Measurements from ENCODE around the gene UACA. TPM values are rescaled to one million over a fixed set of nuclear protein-coding genes. Genes with fewer than 3 reads are reported as not detected.

UACA gene
- total RNA-seq, 1 experiment from 2014 or later = 38.0 TPM

DNA sequence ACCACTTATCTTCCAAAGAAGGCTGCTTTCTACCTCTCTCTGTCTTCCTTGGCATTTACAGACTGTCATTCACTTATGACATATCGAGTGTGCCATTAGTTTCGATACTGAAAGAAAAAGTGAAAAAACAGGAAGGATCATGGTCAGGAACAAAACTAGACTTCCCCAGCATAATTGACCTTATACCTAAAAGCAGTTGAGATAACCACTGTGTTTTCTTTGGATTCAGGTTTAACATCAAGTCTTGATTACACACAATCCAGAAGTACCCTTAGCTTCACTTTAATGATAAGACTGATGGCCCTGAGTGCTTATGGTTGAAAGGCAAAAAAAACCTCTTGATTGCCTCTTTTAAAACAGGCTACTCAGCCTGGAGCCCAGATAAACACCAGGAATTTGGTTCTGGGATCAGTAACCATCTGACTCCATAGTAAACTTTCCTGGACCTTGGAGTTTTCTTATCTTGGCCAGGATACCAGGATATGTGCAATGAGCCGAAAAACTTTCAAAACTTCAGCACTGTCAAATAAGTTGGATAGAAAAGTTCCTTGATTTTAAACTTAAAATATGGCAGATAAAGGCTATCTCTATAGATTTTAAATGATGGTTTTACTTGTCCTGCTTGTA, 5.0 kb upstream of the UACA start:
- Histone ChIP-seq H2BK20ac (ENCODE audit: low read depth, low read length, poor library complexity, severe bottlenecking) (no peak overlapping the region), H2AK5ac (ENCODE audit: insufficient read length, low read length) (no peak overlapping the region), H4K91ac (ENCODE audit: insufficient read length, low read depth, low read length) (no peak overlapping the region), H3K27me3 (ENCODE audit: insufficient read depth, low read length) (no peaks in the 10 kb centered on the region), H2BK15ac (ENCODE audit: low read depth, low read length) (no peak overlapping the region), H2BK120ac (ENCODE audit: low read depth, low read length, poor library complexity, severe bottlenecking) (no peak overlapping the region), H2BK12ac (ENCODE audit: insufficient read length, low read depth, low read length) (no peak overlapping the region), H2BK5ac (ENCODE audit: insufficient read length, low read length) (no peak overlapping the region), H3K23me2 (ENCODE audit: insufficient read length, low read depth, low read length, poor library complexity, severe bottlenecking) (no peaks in the 10 kb centered on the region), H4K8ac (replicated peaks; ENCODE audit: insufficient read length, low read depth, low read length) (no peak overlapping the region), H3K4ac (ENCODE audit: low read depth, low read length) (no peak overlapping the region), H3K4me1 (ENCODE audit: insufficient read depth, low read length) (no peaks in the 10 kb centered on the region), H3K4me2 (ENCODE audit: insufficient read depth, insufficient read length, low read length) (no peak overlapping the region), H3T11ph (ENCODE audit: low read length) (no peak overlapping the region), H2AFZ (ENCODE audit: low read length) (no peak overlapping the region), H4K20me1 (ENCODE audit: control insufficient read depth, insufficient read depth, insufficient read length) (no peaks in the 10 kb centered on the region), H3K79me2 (ENCODE audit: insufficient read depth, low read length) (no peaks in the 10 kb centered on the region), H3K79me1 (ENCODE audit: insufficient read depth, low read depth, low read length, poor library complexity, severe bottlenecking) (no peaks in the 10 kb centered on the region), H3K18ac (ENCODE audit: insufficient read length, low read depth, low read length) (no peak overlapping the region), H4K5ac (ENCODE audit: insufficient read length, low read depth, low read length) (no peak overlapping the region), H3K14ac (ENCODE audit: insufficient read depth, low read length) (no peak overlapping the region), H3K9ac (ENCODE audit: extremely low read depth, insufficient read length, low read length) (no peak overlapping the region), H3K56ac (ENCODE audit: insufficient read length, low read depth, low read length) (no peak overlapping the region), H3K23ac (ENCODE audit: insufficient read length, low read depth, low read length) (no peak overlapping the region), H3K27ac (ENCODE audit: insufficient read length, low read depth, low read length) (no peak overlapping the region), H3K9me3 (ENCODE audit: control insufficient read depth, low read depth, low read length) (no peaks in the 10 kb centered on the region)
- peaks cover 13 to 19% of the 10 kb centered on the region in 2 experiments for H3K4me1 Mint-ChIP-seq
- TF ChIP-seq, protein P1, sequence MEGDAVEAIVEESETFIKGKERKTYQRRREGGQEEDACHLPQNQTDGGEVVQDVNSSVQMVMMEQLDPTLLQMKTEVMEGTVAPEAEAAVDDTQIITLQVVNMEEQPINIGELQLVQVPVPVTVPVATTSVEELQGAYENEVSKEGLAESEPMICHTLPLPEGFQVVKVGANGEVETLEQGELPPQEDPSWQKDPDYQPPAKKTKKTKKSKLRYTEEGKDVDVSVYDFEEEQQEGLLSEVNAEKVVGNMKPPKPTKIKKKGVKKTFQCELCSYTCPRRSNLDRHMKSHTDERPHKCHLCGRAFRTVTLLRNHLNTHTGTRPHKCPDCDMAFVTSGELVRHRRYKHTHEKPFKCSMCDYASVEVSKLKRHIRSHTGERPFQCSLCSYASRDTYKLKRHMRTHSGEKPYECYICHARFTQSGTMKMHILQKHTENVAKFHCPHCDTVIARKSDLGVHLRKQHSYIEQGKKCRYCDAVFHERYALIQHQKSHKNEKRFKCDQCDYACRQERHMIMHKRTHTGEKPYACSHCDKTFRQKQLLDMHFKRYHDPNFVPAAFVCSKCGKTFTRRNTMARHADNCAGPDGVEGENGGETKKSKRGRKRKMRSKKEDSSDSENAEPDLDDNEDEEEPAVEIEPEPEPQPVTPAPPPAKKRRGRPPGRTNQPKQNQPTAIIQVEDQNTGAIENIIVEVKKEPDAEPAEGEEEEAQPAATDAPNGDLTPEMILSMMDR (conservative IDR thresholded peaks at IDR 0.05) = no peak
- H3K27me3 Mint-ChIP-seq (ENCODE audit: low read depth) = no peaks in the 10 kb centered on the region
- no peak overlapping the region for H3K4me3 Mint-ChIP-seq
- DNase-seq = no peak
- no CpG with 5 or more reads among the region's 3 CpGs for WGBS (ENCODE audit: extremely low coverage, insufficient read length, low lambda C conversion rate)
- no peak overlapping the region for H3K27ac Mint-ChIP-seq
- no peaks in the 10 kb centered on the region for H3K36me3 Mint-ChIP-seq (ENCODE audit: insufficient read depth in 1 of 3, low read depth in 3 of 3)
- no peaks in the 10 kb centered on the region; a peak in 1 of 5 replicates for H3K9me3 Mint-ChIP-seq

Data from H9 (cell line).